ENCODE results near the gene ZNF311.

The ZNF311 gene

GRCh38 chr6:28978133-28978491, 27.0 kb downstream of the ZNF311 start:
- TF ChIP-seq CSDC2 (CRISPR knock-in tag; IDR thresholded peaks at IDR 0.05) (no peak), ESRRG (CRISPR knock-in tag; IDR thresholded peaks at IDR 0.05) (no peak), ZNF565 (CRISPR knock-in tag; conservative IDR thresholded peaks at IDR 0.05; ENCODE audit: low read depth) (no peak), CSRNP3 (CRISPR knock-in tag; IDR thresholded peaks at IDR 0.05) (no peak), GLIS3 (CRISPR knock-in tag; IDR thresholded peaks at IDR 0.05) (no peak), ZNF8 (CRISPR knock-in tag; IDR thresholded peaks at IDR 0.05) (no peak), ZNF70 (CRISPR knock-in tag; IDR thresholded peaks at IDR 0.05) (no peak), ARNTL (CRISPR knock-in tag; IDR thresholded peaks at IDR 0.05; ENCODE audit: borderline replicate concordance, low read depth) (no peak), TSHZ2 (CRISPR knock-in tag; IDR thresholded peaks at IDR 0.05) (no peak), ZFP30 (CRISPR knock-in tag; IDR thresholded peaks at IDR 0.05) (no peak), TCF4 (CRISPR knock-in tag; IDR thresholded peaks at IDR 0.05; ENCODE audit: borderline replicate concordance) (no peak), ISL1 (CRISPR knock-in tag; IDR thresholded peaks at IDR 0.05) (no peak), PATZ1 (CRISPR knock-in tag; IDR thresholded peaks at IDR 0.05; ENCODE audit: borderline replicate concordance) (no peak), ZC3H10 (CRISPR knock-in tag; IDR thresholded peaks at IDR 0.05) (no peak), RARB (CRISPR knock-in tag; IDR thresholded peaks at IDR 0.05) (no peak), BACH2 (CRISPR knock-in tag; IDR thresholded peaks at IDR 0.05; ENCODE audit: borderline replicate concordance) (no peak)
- ATAC-seq, result no peak

GRCh38 chr6:28977341-28978132, 27.6 kb downstream of the ZNF311 start:
- TF ChIP-seq ZNF565 (CRISPR knock-in tag; conservative IDR thresholded peaks at IDR 0.05; ENCODE audit: low read depth), result no peak
- no peak for TF ChIP-seq ZC3H10 (CRISPR knock-in tag; IDR thresholded peaks at IDR 0.05)
- no peak for TF ChIP-seq TOX (CRISPR knock-in tag; IDR thresholded peaks at IDR 0.05; ENCODE audit: borderline replicate concordance)
- TF ChIP-seq CREB5 (CRISPR knock-in tag; IDR thresholded peaks at IDR 0.05; ENCODE audit: low read depth), result no peak
- TF ChIP-seq ZNF8 (CRISPR knock-in tag; IDR thresholded peaks at IDR 0.05), result no peak
- TF ChIP-seq POU6F1 (CRISPR knock-in tag; IDR thresholded peaks at IDR 0.05; ENCODE audit: borderline replicate concordance, low read depth), result no peak
- TF ChIP-seq TCF4 (CRISPR knock-in tag; IDR thresholded peaks at IDR 0.05; ENCODE audit: borderline replicate concordance), result no peak
- TF ChIP-seq OSR1 (CRISPR knock-in tag; IDR thresholded peaks at IDR 0.05), result no peak
- no peak for TF ChIP-seq PPARA (CRISPR knock-in tag; IDR thresholded peaks at IDR 0.05; ENCODE audit: borderline replicate concordance)
- TF ChIP-seq SNAI2 (CRISPR knock-in tag; IDR thresholded peaks at IDR 0.05), result no peak
- no peak for TF ChIP-seq RARB (CRISPR knock-in tag; IDR thresholded peaks at IDR 0.05)
- no peak for TF ChIP-seq ZFP30 (CRISPR knock-in tag; IDR thresholded peaks at IDR 0.05)
- TF ChIP-seq CSRNP3 (CRISPR knock-in tag; IDR thresholded peaks at IDR 0.05), result no peak
- no peak for TF ChIP-seq CSDC2 (CRISPR knock-in tag; IDR thresholded peaks at IDR 0.05)
- no peak for TF ChIP-seq TSHZ2 (CRISPR knock-in tag; IDR thresholded peaks at IDR 0.05)
- no peak for ATAC-seq

Data from SK-N-SH treated with all-trans-retinoic acid at 6 μM for 48 hours (cell line).